Endodermal cell (in vitro differentiated cells): ENCODE results near the gene NAPSA. TPM values are rescaled to one million over a fixed set of nuclear protein-coding genes. Genes with fewer than 3 reads are reported as not detected.
A peak's percentile ranks its signal among the peaks of the same experiment; 100 is the strongest.

ENCODE experiments used
- DNase-seq: peaks from one replicate; pipeline ENCODE4 v3.0.0-alpha.2; 2017
- H3K27ac ChIP-seq: 2 replicates; pipeline ENCODE4 v1.5.1; 2013; ENCODE audit warnings: mild to moderate bottlenecking, low read depth, low read length, moderate library complexity
- H3K27me3 ChIP-seq: 2 replicates; pipeline ENCODE4 v1.6.1; 2013; ENCODE audit warnings: mild to moderate bottlenecking, low read length, moderate library complexity; ENCODE audit not compliant: insufficient read depth, control insufficient read depth, poor library complexity, severe bottlenecking
- H3K36me3 ChIP-seq: 2 replicates; pipeline ENCODE4 v1.7.0; 2013; ENCODE audit warnings: mild to moderate bottlenecking, low read length, moderate library complexity; ENCODE audit not compliant: control insufficient read depth, insufficient read depth
- H3K4me1 ChIP-seq: one replicate; pipeline ENCODE4 v1.7.0; 2013; ENCODE audit warnings: low read length; ENCODE audit not compliant: control insufficient read depth, insufficient read depth
- H3K4me3 ChIP-seq: 2 replicates; pipeline ENCODE4 v1.5.1; 2013; ENCODE audit warnings: mild to moderate bottlenecking, low read length, moderate library complexity
- H3K9ac ChIP-seq: 2 replicates; pipeline ENCODE4 v1.6.1; 2013; ENCODE audit warnings: mild to moderate bottlenecking, low read length, moderate library complexity; ENCODE audit not compliant: poor library complexity, severe bottlenecking; ENCODE audit errors: extremely low read depth
- H3K9me3 ChIP-seq: 2 replicates; pipeline ENCODE4 v1.6.1; 2013; ENCODE audit warnings: mild to moderate bottlenecking, low read length, moderate library complexity; ENCODE audit not compliant: control insufficient read depth
- H3K27ac Mint-ChIP-seq: 2 replicates; pipeline ENCODE4 v1.8.0; 2020; ENCODE audit warnings: mixed read lengths
- H3K27me3 Mint-ChIP-seq: 2 replicates; pipeline ENCODE4 v1.8.0; 2021; ENCODE audit warnings: mild to moderate bottlenecking, mixed read lengths; ENCODE audit not compliant: insufficient read depth
- H3K36me3 Mint-ChIP-seq: 2 replicates; pipeline ENCODE4 v1.8.0; 2020; ENCODE audit warnings: low read depth, mixed read lengths
- H3K4me1 Mint-ChIP-seq: 2 replicates; pipeline ENCODE4 v1.8.0; 2020; ENCODE audit warnings: mixed read lengths
- H3K4me3 Mint-ChIP-seq: 2 replicates; pipeline ENCODE4 v1.8.0; 2020; ENCODE audit warnings: mild to moderate bottlenecking, moderate library complexity, mixed read lengths
- H3K9me3 Mint-ChIP-seq: 2 replicates; pipeline ENCODE4 v1.8.0; 2020; ENCODE audit warnings: mild to moderate bottlenecking, mixed read lengths
- WGBS, 2 experiments: methylation state at CpG; one replicate each; pipeline versions ENCODE4 v1.1.5 to v1.1.7; 2013; ENCODE audit warnings: missing lambda C conversion rate in 2 of 2, mixed read lengths in 1 of 2; ENCODE audit not compliant: insufficient coverage in 1 of 2, insufficient read length in 1 of 2; 5-methylcytosine and 5-hydroxymethylcytosine counted together
- total RNA-seq, 2 donors: library from RNA; stranded (reverse); fragmentation: NEBNext Ultra II Directional in 1 of 2; extraction: Animal tissue kit (Norgen Biotek cat#: 25700) in 1 of 2; gene quantifications; 2 replicates in 1 of 2; 3 replicates in 1 of 2; pipeline ENCODE4 v1.2.1, GENCODE V29; 2021
- TF ChIP-seq, protein P1 (sequence below): fragments of 200-600 bp; sonication (generic); conservative IDR thresholded peaks from 2 replicates; pipeline ENCODE4 v1.5.0; 2021; ENCODE audit warnings: antibody characterized with exemption, mild to moderate bottlenecking

The NAPSA gene
- total RNA-seq, 2 donors from 2014 or later, result 0.91 to 1.5 TPM

DNA sequence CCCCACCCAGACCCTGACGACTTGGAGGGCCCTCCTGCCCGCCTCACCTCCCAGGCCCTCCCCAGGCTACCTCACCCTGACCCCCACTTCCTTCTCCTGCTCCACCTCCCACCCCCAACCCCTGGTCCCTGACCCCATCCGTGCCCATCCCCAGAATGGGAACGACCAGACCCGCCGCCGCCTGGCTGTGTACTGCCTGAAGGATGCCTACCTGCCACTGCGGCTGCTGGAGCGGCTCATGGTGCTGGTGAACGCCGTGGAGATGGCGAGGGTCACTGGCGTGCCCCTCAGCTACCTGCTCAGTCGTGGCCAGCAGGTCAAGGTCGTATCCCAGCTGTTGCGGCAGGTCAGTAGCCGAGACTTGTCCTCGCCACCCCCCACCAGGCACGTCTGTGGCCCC lies 41.4 kb upstream of the NAPSA start:
- Histone ChIP-seq H3K27ac (no peak overlapping the region), H3K4me1 (no peaks in the 10 kb centered on the region), H3K9me3 (no peaks in the 10 kb centered on the region), H3K4me3 (no peak overlapping the region), H3K36me3 (peaks cover 36% of the 10 kb centered on the region), H3K9ac (no peak overlapping the region), H3K27me3 (no peaks in the 10 kb centered on the region)
- TF ChIP-seq, protein P1, sequence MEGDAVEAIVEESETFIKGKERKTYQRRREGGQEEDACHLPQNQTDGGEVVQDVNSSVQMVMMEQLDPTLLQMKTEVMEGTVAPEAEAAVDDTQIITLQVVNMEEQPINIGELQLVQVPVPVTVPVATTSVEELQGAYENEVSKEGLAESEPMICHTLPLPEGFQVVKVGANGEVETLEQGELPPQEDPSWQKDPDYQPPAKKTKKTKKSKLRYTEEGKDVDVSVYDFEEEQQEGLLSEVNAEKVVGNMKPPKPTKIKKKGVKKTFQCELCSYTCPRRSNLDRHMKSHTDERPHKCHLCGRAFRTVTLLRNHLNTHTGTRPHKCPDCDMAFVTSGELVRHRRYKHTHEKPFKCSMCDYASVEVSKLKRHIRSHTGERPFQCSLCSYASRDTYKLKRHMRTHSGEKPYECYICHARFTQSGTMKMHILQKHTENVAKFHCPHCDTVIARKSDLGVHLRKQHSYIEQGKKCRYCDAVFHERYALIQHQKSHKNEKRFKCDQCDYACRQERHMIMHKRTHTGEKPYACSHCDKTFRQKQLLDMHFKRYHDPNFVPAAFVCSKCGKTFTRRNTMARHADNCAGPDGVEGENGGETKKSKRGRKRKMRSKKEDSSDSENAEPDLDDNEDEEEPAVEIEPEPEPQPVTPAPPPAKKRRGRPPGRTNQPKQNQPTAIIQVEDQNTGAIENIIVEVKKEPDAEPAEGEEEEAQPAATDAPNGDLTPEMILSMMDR, result no peak
- H3K27me3 Mint-ChIP-seq, result no peaks in the 10 kb centered on the region
- 92% methylated on average over 7 to 19 of the region's 19 CpGs for WGBS, 2 experiments
- H3K36me3 Mint-ChIP-seq, result peaks cover 50% of the 10 kb centered on the region
- no peak for DNase-seq
- no peaks in the 10 kb centered on the region for H3K9me3 Mint-ChIP-seq
- H3K4me1 Mint-ChIP-seq, result no peaks in the 10 kb centered on the region
- no peak overlapping the region for H3K27ac Mint-ChIP-seq
- no peak overlapping the region for H3K4me3 Mint-ChIP-seq

DNA sequence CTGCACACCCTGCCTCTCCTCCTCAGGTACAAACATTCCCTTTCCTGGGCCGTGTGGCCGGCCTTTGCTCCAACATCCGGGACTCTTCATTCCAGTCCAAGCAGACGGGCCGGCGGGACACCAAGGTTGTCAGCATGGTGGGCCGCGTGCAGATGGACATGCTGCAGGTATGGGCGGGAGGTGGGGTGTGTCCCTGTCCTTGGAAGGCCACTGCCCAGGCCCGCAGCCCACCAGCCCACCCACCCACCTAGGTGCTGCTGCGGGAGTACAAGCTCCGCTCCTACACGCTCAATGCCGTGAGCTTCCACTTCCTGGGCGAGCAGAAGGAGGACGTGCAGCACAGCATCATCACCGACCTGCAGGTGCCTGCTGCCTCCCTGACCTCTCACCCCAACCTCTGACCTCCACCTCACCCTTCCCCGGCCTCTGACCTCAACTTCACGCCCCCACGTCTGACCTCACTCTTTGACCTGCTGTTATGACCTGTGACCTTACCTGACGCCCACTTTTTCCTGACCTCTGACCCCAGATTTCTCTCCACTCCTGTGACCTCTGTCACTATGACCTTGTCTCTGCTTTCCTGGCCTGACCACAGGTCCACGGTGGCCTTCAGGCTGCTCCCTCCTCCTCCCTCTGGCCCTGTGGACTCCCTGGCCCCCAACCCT lies 40.8 kb upstream of the NAPSA start:
- no peaks in the 10 kb centered on the region for H3K27me3 Mint-ChIP-seq
- peaks cover 36% of the 10 kb centered on the region for H3K36me3 ChIP-seq
- no peaks in the 10 kb centered on the region for H3K9me3 ChIP-seq
- TF ChIP-seq, protein P1, result no peak
- peak; percentile 36 for DNase-seq
- no peak overlapping the region for H3K9ac ChIP-seq
- no peaks in the 10 kb centered on the region for H3K9me3 Mint-ChIP-seq
- H3K36me3 Mint-ChIP-seq, result peaks cover 51% of the 10 kb centered on the region
- no peak overlapping the region for H3K27ac ChIP-seq
- no peaks in the 10 kb centered on the region for H3K4me1 Mint-ChIP-seq
- H3K27me3 ChIP-seq, result no peaks in the 10 kb centered on the region
- no peak overlapping the region for H3K27ac Mint-ChIP-seq
- H3K4me1 ChIP-seq, result no peaks in the 10 kb centered on the region
- 93 to 94% methylated on average over 15 to 22 of the region's 22 CpGs for WGBS, 2 experiments
- no peak overlapping the region for H3K4me3 ChIP-seq
- no peak overlapping the region for H3K4me3 Mint-ChIP-seq

DNA sequence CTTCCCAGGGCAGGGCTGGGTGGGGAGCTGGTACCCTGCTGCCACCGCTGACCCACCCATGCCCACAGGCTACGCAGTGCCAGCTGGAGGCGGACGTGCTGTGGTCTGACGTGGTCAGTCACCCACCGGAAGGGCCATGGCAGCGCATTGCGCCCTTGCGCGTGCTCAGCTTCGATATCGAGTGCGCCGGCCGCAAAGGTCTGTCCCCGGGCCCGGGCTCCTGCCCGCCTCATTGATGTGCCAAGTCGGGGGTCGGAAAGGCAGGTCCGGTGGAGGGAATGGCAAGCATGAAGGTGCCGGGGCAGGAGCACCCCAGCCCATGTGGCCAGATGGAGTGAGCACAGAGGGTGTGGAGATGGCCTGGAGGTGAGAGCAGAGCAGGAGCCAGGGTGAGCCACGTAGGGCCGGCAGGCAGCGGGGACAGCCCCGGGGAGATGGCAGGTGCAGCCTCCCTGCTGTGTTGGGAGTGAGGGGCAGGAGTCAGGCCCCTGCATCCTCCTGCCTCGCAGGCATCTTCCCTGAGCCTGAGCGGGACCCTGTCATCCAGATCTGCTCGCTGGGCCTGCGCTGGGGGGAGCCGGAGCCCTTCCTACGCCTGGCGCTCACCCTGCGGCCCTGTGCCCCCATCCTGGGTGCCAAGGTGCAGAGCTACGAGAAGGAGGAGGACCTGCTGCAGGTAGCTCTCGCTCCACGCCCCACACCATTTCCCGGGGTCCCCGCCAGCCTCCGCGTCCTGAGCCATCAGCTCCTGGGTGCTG lies 37.3 kb upstream of the NAPSA start:
- no peaks in the 10 kb centered on the region for H3K9me3 ChIP-seq
- Mint-ChIP-seq H3K4me3 (no peak overlapping the region), H3K9me3 (no peaks in the 10 kb centered on the region), H3K36me3 (peaks cover 48% of the 10 kb centered on the region), H3K27me3 (no peaks in the 10 kb centered on the region), H3K4me1 (no peaks in the 10 kb centered on the region), H3K27ac (no peak overlapping the region)
- DNase-seq, result no peak
- no peak overlapping the region for H3K27ac ChIP-seq
- no peak overlapping the region for H3K4me3 ChIP-seq
- 97 to 98% methylated on average over 23 to 41 of the region's 41 CpGs for WGBS, 2 experiments
- H3K36me3 ChIP-seq, result peaks cover 21% of the 10 kb centered on the region
- TF ChIP-seq, protein P1, result no peak
- no peaks in the 10 kb centered on the region for H3K4me1 ChIP-seq
- H3K9ac ChIP-seq, result no peak overlapping the region
- no peaks in the 10 kb centered on the region for H3K27me3 ChIP-seq
